KMS-11 (cell line): ENCODE measurements around the gene APBA1.

ENCODE experiments used
- H2AFZ ChIP-seq: fragments of 200-600 bp; sonication (generic); 2 replicates; pipeline ENCODE4 v1.6.1; 2016; ENCODE audit warnings: antibody characterized with exemption, mixed run types, low read depth
- H3K27ac ChIP-seq: fragments of 200-600 bp; sonication (generic); 2 replicates; pipeline ENCODE4 v1.6.1; 2016; ENCODE audit warnings: mild to moderate bottlenecking, mixed run types
- H3K27me3 ChIP-seq: fragments of 200-600 bp; sonication (generic); 2 replicates; pipeline ENCODE4 v1.6.1; 2017; ENCODE audit warnings: mild to moderate bottlenecking, low read depth, mixed run types, moderate library complexity; ENCODE audit not compliant: insufficient read depth
- H3K36me3 ChIP-seq: fragments of 200-600 bp; sonication (generic); 2 replicates; pipeline ENCODE4 v1.6.1; 2017; ENCODE audit warnings: mild to moderate bottlenecking, mixed run types; ENCODE audit not compliant: insufficient read depth
- H3K4me1 ChIP-seq: fragments of 200-600 bp; sonication (generic); 2 replicates; pipeline ENCODE4 v1.6.1; 2016; ENCODE audit warnings: mild to moderate bottlenecking, low read depth, mixed run types; ENCODE audit not compliant: poor library complexity, severe bottlenecking
- H3K4me2 ChIP-seq: fragments of 200-600 bp; sonication (generic); 2 replicates; pipeline ENCODE4 v1.7.0; 2016; ENCODE audit warnings: mild to moderate bottlenecking, mixed run types
- H3K4me3 ChIP-seq: fragments of 200-600 bp; sonication (generic); IDR thresholded peaks from 2 replicates; pipeline ENCODE4 v1.6.1; 2017; ENCODE audit warnings: low read depth, low read length, mixed read lengths; ENCODE audit not compliant: insufficient read depth
- H3K79me2 ChIP-seq: fragments of 200-600 bp; sonication (generic); 2 replicates; pipeline ENCODE4 v1.6.1; 2016; ENCODE audit warnings: low read depth, mixed run types; ENCODE audit not compliant: insufficient read depth
- H3K9ac ChIP-seq: fragments of 200-600 bp; sonication (generic); 2 replicates; pipeline ENCODE4 v1.6.1; 2016; ENCODE audit warnings: mild to moderate bottlenecking, mixed run types
- H4K20me1 ChIP-seq: fragments of 200-600 bp; sonication (generic); 2 replicates; pipeline ENCODE4 v1.6.1; 2016; ENCODE audit warnings: mild to moderate bottlenecking, mixed run types; ENCODE audit not compliant: insufficient read depth
- TF ChIP-seq, protein P1 (sequence below): fragments of 200-600 bp; sonication (generic); conservative IDR thresholded peaks from 2 replicates; pipeline ENCODE4 v1.6.1; 2017; ENCODE audit warnings: low read depth, mild to moderate bottlenecking, antibody characterized with exemption, low read length, moderate library complexity, mixed read lengths

APBA1 gene

DNA sequence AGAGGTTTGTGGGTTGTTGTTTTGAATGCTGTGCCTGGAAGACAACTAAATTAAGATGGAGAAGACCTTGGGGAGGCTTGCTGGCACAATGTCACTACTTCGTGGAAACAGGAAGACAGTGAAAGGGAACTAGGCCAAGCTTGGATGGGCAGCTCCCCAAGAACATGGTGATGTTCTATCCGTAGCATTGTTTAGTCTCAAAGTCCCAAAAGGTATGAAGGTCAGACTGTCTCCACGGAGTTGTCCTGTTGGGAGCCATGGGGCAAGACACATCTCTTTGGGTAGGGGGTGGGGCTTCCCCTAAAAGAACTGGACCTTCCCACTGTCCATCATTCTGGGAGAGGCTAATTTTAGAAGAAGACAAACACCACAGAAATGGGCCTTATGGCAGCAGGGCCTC is 206.7 kb downstream of the APBA1 start:
- Histone ChIP-seq H3K4me2 (no peak overlapping the region), H2AFZ (no peak overlapping the region), H3K27ac (no peak overlapping the region), H3K4me3 (no peak overlapping the region), H3K4me1 (no peaks in the 10 kb centered on the region), H4K20me1 (no peaks in the 10 kb centered on the region), H3K27me3 (no peaks in the 10 kb centered on the region), H3K9ac (no peak overlapping the region), H3K36me3 (no peaks in the 10 kb centered on the region), H3K79me2 (no peaks in the 10 kb centered on the region)
- TF ChIP-seq, protein P1, sequence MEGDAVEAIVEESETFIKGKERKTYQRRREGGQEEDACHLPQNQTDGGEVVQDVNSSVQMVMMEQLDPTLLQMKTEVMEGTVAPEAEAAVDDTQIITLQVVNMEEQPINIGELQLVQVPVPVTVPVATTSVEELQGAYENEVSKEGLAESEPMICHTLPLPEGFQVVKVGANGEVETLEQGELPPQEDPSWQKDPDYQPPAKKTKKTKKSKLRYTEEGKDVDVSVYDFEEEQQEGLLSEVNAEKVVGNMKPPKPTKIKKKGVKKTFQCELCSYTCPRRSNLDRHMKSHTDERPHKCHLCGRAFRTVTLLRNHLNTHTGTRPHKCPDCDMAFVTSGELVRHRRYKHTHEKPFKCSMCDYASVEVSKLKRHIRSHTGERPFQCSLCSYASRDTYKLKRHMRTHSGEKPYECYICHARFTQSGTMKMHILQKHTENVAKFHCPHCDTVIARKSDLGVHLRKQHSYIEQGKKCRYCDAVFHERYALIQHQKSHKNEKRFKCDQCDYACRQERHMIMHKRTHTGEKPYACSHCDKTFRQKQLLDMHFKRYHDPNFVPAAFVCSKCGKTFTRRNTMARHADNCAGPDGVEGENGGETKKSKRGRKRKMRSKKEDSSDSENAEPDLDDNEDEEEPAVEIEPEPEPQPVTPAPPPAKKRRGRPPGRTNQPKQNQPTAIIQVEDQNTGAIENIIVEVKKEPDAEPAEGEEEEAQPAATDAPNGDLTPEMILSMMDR: no peak

GRCh38 chr9:69463497-69464068 is 208.6 kb downstream of the APBA1 start:
- Histone ChIP-seq H3K79me2 (no peaks in the 10 kb centered on the region), H3K27me3 (no peaks in the 10 kb centered on the region), H3K27ac (no peak overlapping the region), H3K36me3 (no peaks in the 10 kb centered on the region), H2AFZ (no peak overlapping the region), H3K4me3 (no peak overlapping the region), H3K4me2 (no peak overlapping the region), H3K4me1 (no peaks in the 10 kb centered on the region), H3K9ac (no peak overlapping the region), H4K20me1 (no peaks in the 10 kb centered on the region)
- TF ChIP-seq, protein P1: no peak

DNA sequence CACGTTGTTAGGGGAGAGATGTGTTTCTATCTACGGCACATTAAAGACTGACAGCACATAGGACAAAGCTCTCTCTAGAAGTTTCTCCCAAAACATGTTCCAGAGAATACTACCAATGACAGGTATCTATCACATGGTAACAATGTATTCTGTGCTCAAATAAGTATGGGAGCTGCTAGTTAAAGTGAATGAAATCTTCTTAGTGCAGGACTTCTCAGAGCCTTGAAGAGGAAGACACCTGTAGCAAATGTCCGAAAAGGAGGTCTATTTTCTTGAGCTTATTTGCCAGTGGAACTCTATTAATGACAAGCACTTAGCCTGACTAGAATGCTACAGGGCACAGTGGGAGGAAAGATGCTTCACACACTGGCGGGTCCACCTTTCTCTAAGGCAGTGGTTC is 209.8 kb downstream of the APBA1 start:
- Histone ChIP-seq H3K4me2 (no peak overlapping the region), H4K20me1 (no peaks in the 10 kb centered on the region), H3K4me3 (no peak overlapping the region), H2AFZ (no peak overlapping the region), H3K27me3 (no peaks in the 10 kb centered on the region), H3K36me3 (no peaks in the 10 kb centered on the region), H3K27ac (no peak overlapping the region), H3K79me2 (no peaks in the 10 kb centered on the region), H3K9ac (no peak overlapping the region), H3K4me1 (no peaks in the 10 kb centered on the region)
- TF ChIP-seq, protein P1: no peak

DNA sequence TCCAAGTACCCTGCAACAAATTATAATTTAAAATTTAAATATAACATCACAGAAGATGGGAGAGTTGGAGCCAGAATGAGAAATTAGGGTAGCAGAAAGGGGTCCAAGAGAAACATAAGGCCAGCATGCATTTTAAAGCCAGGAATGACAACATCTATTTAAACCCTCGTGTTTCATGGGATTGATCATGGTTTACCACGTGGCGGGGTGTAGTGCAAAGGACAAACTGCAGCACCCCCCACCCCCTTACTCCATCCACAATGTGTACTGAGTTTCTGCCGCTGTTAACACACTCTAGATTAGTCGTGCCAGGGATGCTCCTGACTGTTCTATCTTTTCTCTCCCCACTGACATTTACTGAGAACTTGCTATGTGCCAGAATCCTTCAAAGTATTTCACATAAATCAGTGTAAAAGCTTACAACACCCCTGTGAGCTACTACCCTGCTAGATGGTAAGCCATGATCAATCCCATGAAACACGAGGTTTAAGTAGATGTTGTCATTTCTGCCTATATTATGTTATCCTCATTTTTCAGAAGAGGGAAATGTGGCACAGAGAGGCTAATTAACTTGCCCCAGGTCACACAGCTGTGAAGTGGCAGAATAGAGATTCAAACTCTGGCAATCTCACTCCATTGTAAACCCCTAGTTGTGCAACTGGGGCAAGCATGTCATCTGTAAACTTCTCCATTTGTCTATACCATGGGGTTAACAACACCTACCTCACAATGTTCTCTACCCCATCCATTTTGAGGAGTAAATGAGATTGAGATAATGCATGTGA is 210.9 kb downstream of the APBA1 start:
- H3K27me3 ChIP-seq: no peaks in the 10 kb centered on the region
- no peaks in the 10 kb centered on the region for H3K79me2 ChIP-seq
- TF ChIP-seq, protein P1: no peak
- H3K9ac ChIP-seq: no peak overlapping the region
- H3K4me2 ChIP-seq: no peak overlapping the region
- no peak overlapping the region for H3K4me3 ChIP-seq
- no peaks in the 10 kb centered on the region for H4K20me1 ChIP-seq
- H3K27ac ChIP-seq: no peak overlapping the region
- no peaks in the 10 kb centered on the region for H3K4me1 ChIP-seq
- no peak overlapping the region for H2AFZ ChIP-seq
- H3K36me3 ChIP-seq: no peaks in the 10 kb centered on the region
